Neural progenitor cell (in vitro differentiated cells): Measurements from ENCODE around the gene VSX1.

Experiments used
- CTCF ChIP-seq: fragments of 200-600 bp; sonication (generic); IDR thresholded peaks from 2 replicates; pipeline ENCODE4 v1.5.1; 2017; ENCODE audit warnings: antibody characterized with exemption, mild to moderate bottlenecking
- EZH2 ChIP-seq: fragments of 200-600 bp; sonication (generic); IDR thresholded peaks from 2 replicates; pipeline ENCODE4 v1.6.1; 2017; ENCODE audit warnings: antibody characterized with exemption, mild to moderate bottlenecking, moderate library complexity
- EZH2phosphoT487 ChIP-seq: fragments of 200-600 bp; sonication (generic); IDR thresholded peaks from 2 replicates; pipeline ENCODE4 v1.6.1; 2017; ENCODE audit warnings: antibody characterized with exemption

GRCh38 chr20:25047766-25048165 is 34.2 kb downstream of the VSX1 start:
- TF ChIP-seq EZH2 (no peak), CTCF (no peak), EZH2phosphoT487 (no peak)
